ENCODE measurements around the gene FOXN4. TPM values are rescaled to one million over a fixed set of nuclear protein-coding genes. Genes with fewer than 3 reads are reported as not detected.

FOXN4 gene
- polyA plus RNA-seq, 4 donors: 0.03 TPM; not detected in 3

GRCh38 chr12:109301643-109302168, 7.4 kb downstream of the FOXN4 start:
- Histone ChIP-seq H3K4me3 (ENCODE audit: low read depth in 1 of 3, low read length in 3 of 3) (no peak overlapping the region), H3K36me3 (ENCODE audit: control insufficient read depth in 3 of 3, insufficient read depth in 2 of 3, low read depth in 1 of 3, low read length in 3 of 3) (no peaks in the 10 kb centered on the region), H3K27ac (ENCODE audit: low read depth in 1 of 3, low read length in 2 of 3) (no peak overlapping the region), H3K4me1 (ENCODE audit: control insufficient read depth in 3 of 3, insufficient read depth in 2 of 3, low read depth in 1 of 3, low read length in 2 of 3) (no peaks in the 10 kb centered on the region), H3K27me3 (ENCODE audit: control insufficient read depth in 3 of 3, insufficient read depth in 3 of 3, low read length in 3 of 3) (peaks cover 0 to 31% (median 13%) of the 10 kb centered on the region in 3 donors), H3K9me3 (ENCODE audit: control insufficient read depth in 2 of 2, insufficient read depth in 1 of 2, low read depth in 1 of 2, low read length in 1 of 2) (no peaks in the 10 kb centered on the region)
- DNase-seq: no peak
- WGBS, 3 donors: 67 to 80% (median 77%) methylated on average over 3 of the region's 3 CpGs
- FAIRE-seq: no peak

DNA sequence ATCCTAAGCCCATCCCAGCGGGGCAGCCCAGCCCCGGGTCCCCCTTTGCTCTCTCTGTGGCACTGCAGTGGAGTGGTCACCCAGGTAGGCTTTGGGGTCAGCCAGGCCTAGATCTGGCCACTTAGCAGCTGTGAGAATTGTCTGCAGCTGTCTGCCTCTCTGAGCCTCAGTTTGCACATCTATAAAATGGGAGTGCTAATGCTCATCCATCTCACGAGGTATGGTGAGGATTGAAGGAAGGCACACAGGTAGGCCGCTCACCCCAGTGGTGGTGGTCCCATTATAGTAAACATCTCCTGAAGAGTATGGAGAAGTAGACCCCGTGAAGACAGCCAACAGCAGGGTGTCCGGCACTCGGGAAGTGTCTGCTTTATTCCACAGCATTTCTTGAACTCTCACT, 9.2 kb downstream of the FOXN4 start:
- FAIRE-seq (no peak), DNase-seq (no peak)
- H3K4me1 ChIP-seq (ENCODE audit: control insufficient read depth in 3 of 3, insufficient read depth in 2 of 3, low read depth in 1 of 3, low read length in 2 of 3): no peaks in the 10 kb centered on the region
- 84 to 88% (median 85%) methylated on average over 7 of the region's 7 CpGs for WGBS, 3 donors
- no peak overlapping the region for H3K4me3 ChIP-seq (ENCODE audit: low read depth in 1 of 3, low read length in 3 of 3)
- peaks cover 0 to 15% (median 8%) of the 10 kb centered on the region in 3 donors for H3K27me3 ChIP-seq (ENCODE audit: control insufficient read depth in 3 of 3, insufficient read depth in 3 of 3, low read length in 3 of 3)
- H3K36me3 ChIP-seq (ENCODE audit: control insufficient read depth in 3 of 3, insufficient read depth in 2 of 3, low read depth in 1 of 3, low read length in 3 of 3): no peaks in the 10 kb centered on the region
- H3K9me3 ChIP-seq (ENCODE audit: control insufficient read depth in 2 of 2, insufficient read depth in 1 of 2, low read depth in 1 of 2, low read length in 1 of 2): no peaks in the 10 kb centered on the region
- H3K27ac ChIP-seq (ENCODE audit: low read depth in 1 of 3, low read length in 2 of 3): no peak overlapping the region

GRCh38 chr12:109296431-109296830, 12.7 kb downstream of the FOXN4 start:
- Histone ChIP-seq H3K9me3 (ENCODE audit: control insufficient read depth in 2 of 2, insufficient read depth in 1 of 2, low read depth in 1 of 2, low read length in 1 of 2) (no peaks in the 10 kb centered on the region), H3K36me3 (ENCODE audit: control insufficient read depth in 3 of 3, insufficient read depth in 2 of 3, low read depth in 1 of 3, low read length in 3 of 3) (no peaks in the 10 kb centered on the region), H3K4me1 (ENCODE audit: control insufficient read depth in 3 of 3, insufficient read depth in 2 of 3, low read depth in 1 of 3, low read length in 2 of 3) (no peaks in the 10 kb centered on the region), H3K27me3 (ENCODE audit: control insufficient read depth in 3 of 3, insufficient read depth in 3 of 3, low read length in 3 of 3) (peaks cover 0 to 6% (median 4%) of the 10 kb centered on the region in 3 donors), H3K27ac (ENCODE audit: low read depth in 1 of 3, low read length in 2 of 3) (no peak overlapping the region), H3K4me3 (ENCODE audit: low read depth in 1 of 3, low read length in 3 of 3) (no peak overlapping the region)
- no peak for FAIRE-seq
- 53 to 78% (median 64%) methylated on average over 3 of the region's 3 CpGs for WGBS, 3 donors
- DNase-seq: no peak

GRCh38 chr12:109295764-109296425, 13.2 kb downstream of the FOXN4 start:
- Histone ChIP-seq H3K27me3 (ENCODE audit: control insufficient read depth in 3 of 3, insufficient read depth in 3 of 3, low read length in 3 of 3) (peaks cover 0 to 7% (median 5%) of the 10 kb centered on the region in 3 donors), H3K9me3 (ENCODE audit: control insufficient read depth in 2 of 2, insufficient read depth in 1 of 2, low read depth in 1 of 2, low read length in 1 of 2) (no peaks in the 10 kb centered on the region), H3K36me3 (ENCODE audit: control insufficient read depth in 3 of 3, insufficient read depth in 2 of 3, low read depth in 1 of 3, low read length in 3 of 3) (no peaks in the 10 kb centered on the region), H3K27ac (ENCODE audit: low read depth in 1 of 3, low read length in 2 of 3) (no peak overlapping the region), H3K4me1 (ENCODE audit: control insufficient read depth in 3 of 3, insufficient read depth in 2 of 3, low read depth in 1 of 3, low read length in 2 of 3) (peaks cover 0 to 2% (median 0%) of the 10 kb centered on the region in 3 donors), H3K4me3 (ENCODE audit: low read depth in 1 of 3, low read length in 3 of 3) (no peak overlapping the region)
- no peak for DNase-seq
- WGBS, 3 donors: 74 to 76% (median 75%) methylated on average over 12 to 13 of the region's 13 CpGs
- no peak for FAIRE-seq

DNA sequence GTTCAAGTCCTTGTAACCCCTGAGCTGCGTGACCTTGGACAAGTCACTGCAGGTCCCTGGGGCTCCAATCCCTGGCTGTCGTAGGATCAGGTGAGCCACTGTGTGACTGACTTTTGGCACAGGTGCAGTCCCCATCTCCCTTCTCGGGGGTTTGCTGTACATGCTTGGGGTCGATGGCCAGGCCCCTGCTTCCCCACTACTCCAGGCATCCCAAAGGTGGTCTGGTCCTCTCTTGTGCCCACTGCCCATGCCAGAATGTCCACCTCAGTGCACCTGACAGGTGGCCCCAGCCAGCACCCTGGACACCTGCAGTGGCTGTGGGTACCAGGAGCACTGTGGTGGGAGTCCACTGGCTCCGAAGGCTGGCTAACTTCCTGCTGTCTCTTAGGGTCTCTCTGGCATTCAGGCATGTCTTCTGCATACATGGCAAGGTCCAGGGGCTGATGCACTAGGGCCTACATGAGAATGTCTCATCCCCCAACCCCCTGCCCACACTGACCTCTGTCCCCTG, 14.7 kb downstream of the FOXN4 start:
- FAIRE-seq: no peak
- H3K9me3 ChIP-seq (ENCODE audit: control insufficient read depth in 2 of 2, insufficient read depth in 1 of 2, low read depth in 1 of 2, low read length in 1 of 2): no peaks in the 10 kb centered on the region

DNA sequence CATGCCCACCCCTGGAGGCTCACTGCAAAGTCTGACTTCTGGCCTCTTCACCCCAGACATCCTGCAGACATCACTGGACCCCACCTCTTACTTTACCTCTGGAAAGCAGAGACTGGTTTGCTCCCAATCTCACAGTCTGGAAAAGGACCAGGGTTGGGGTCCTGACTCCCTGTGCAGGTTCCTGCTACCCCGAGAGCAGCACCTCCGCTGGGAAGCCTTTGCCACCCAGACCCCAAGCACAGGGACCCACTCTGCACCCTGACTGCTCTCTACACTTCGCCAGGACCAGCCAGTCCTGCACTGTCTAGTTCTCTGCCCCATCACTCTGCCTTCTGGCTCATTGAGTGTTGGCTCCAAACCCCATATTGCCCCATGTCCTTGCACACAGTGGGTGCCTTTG, 16.0 kb downstream of the FOXN4 start:
- 57 to 64% (median 61%) methylated on average over 3 of the region's 3 CpGs for WGBS, 3 donors
- Histone ChIP-seq H3K27me3 (ENCODE audit: control insufficient read depth in 3 of 3, insufficient read depth in 3 of 3, low read length in 3 of 3) (peaks cover 0 to 10% (median 9%) of the 10 kb centered on the region in 3 donors), H3K27ac (ENCODE audit: low read depth in 1 of 3, low read length in 2 of 3) (no peak overlapping the region), H3K4me3 (ENCODE audit: low read depth in 1 of 3, low read length in 3 of 3) (no peak overlapping the region), H3K36me3 (ENCODE audit: control insufficient read depth in 3 of 3, insufficient read depth in 2 of 3, low read depth in 1 of 3, low read length in 3 of 3) (no peaks in the 10 kb centered on the region), H3K9me3 (ENCODE audit: control insufficient read depth in 2 of 2, insufficient read depth in 1 of 2, low read depth in 1 of 2, low read length in 1 of 2) (no peaks in the 10 kb centered on the region), H3K4me1 (ENCODE audit: control insufficient read depth in 3 of 3, insufficient read depth in 2 of 3, low read depth in 1 of 3, low read length in 2 of 3) (peaks cover 0 to 2% (median 0%) of the 10 kb centered on the region in 3 donors)
- no peak for FAIRE-seq
- no peak for DNase-seq

More for the DNA sequence above, 14.7 kb downstream of the FOXN4 start:
- no peak overlapping the region for H3K27ac ChIP-seq (ENCODE audit: low read depth in 1 of 3, low read length in 2 of 3)
- H3K4me3 ChIP-seq (ENCODE audit: low read depth in 1 of 3, low read length in 3 of 3): no peak overlapping the region
- H3K27me3 ChIP-seq (ENCODE audit: control insufficient read depth in 3 of 3, insufficient read depth in 3 of 3, low read length in 3 of 3): peaks cover 0 to 10% (median 9%) of the 10 kb centered on the region in 3 donors
- no peak for DNase-seq
- WGBS, 3 donors: 63 to 78% (median 68%) methylated on average over 5 of the region's 5 CpGs
- H3K36me3 ChIP-seq (ENCODE audit: control insufficient read depth in 3 of 3, insufficient read depth in 2 of 3, low read depth in 1 of 3, low read length in 3 of 3): no peaks in the 10 kb centered on the region
- peaks cover 0 to 2% (median 0%) of the 10 kb centered on the region in 3 donors for H3K4me1 ChIP-seq (ENCODE audit: control insufficient read depth in 3 of 3, insufficient read depth in 2 of 3, low read depth in 1 of 3, low read length in 2 of 3)

GRCh38 chr12:109292342-109292711, 16.8 kb downstream of the FOXN4 start:
- H3K36me3 ChIP-seq (ENCODE audit: control insufficient read depth in 3 of 3, insufficient read depth in 2 of 3, low read depth in 1 of 3, low read length in 3 of 3): no peaks in the 10 kb centered on the region
- H3K27me3 ChIP-seq (ENCODE audit: control insufficient read depth in 3 of 3, insufficient read depth in 3 of 3, low read length in 3 of 3): peaks cover 0 to 10% (median 9%) of the 10 kb centered on the region in 3 donors
- WGBS, 3 donors: 59 to 84% (median 71%) methylated on average over 5 of the region's 5 CpGs
- FAIRE-seq (no peak), DNase-seq (no peak)
- H3K4me1 ChIP-seq (ENCODE audit: control insufficient read depth in 3 of 3, insufficient read depth in 2 of 3, low read depth in 1 of 3, low read length in 2 of 3): peaks cover 0 to 2% (median 0%) of the 10 kb centered on the region in 3 donors
- no peak overlapping the region for H3K27ac ChIP-seq (ENCODE audit: low read depth in 1 of 3, low read length in 2 of 3)
- no peak overlapping the region for H3K4me3 ChIP-seq (ENCODE audit: low read depth in 1 of 3, low read length in 3 of 3)
- no peaks in the 10 kb centered on the region for H3K9me3 ChIP-seq (ENCODE audit: control insufficient read depth in 2 of 2, insufficient read depth in 1 of 2, low read depth in 1 of 2, low read length in 1 of 2)

DNA sequence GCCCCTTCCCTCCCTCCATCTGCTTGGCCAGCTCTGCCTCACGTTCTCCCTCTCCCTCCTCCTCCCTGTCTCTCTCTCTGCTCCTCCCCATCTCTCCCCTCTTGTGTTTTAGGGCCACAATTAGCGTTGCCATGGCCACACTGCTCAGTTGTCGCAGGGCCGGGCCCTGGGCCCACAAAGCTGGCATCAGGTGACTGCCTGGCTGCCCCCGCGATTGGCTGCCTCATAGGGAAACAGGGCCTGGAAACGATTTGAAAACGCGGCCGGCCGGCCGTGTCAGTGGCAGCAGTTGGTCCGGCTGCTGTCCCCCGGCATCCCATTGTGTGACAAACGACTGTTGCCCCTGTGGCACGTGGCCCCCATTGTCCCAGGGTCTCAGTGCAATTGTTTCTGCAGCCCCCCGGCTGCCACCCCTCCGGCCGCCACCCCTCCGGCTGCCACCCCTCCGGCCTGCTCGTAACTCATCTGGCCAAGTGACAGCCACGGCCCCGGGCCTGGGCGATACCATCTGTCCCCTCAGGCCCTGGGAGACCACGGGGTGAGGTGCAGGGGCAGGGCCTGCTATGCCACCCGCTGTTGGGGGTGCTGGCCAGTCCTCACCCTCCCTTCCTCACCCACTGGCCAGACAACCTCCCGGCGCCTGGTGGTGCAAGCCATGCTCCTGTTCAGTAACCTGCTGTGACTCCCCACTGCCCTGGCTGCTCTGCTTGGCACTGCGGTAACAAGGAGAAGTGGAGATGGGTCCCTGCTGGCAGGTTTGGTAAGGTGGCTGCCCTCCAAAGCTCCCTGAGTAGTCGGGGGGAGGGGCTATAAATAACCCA, 17.4 kb downstream of the FOXN4 start:
- FAIRE-seq (no peak), DNase-seq (peak; percentile 29 to 69)
- Histone ChIP-seq H3K27ac (ENCODE audit: low read depth in 1 of 3, low read length in 2 of 3) (no peak overlapping the region), H3K36me3 (ENCODE audit: control insufficient read depth in 3 of 3, insufficient read depth in 2 of 3, low read depth in 1 of 3, low read length in 3 of 3) (no peaks in the 10 kb centered on the region), H3K27me3 (ENCODE audit: control insufficient read depth in 3 of 3, insufficient read depth in 3 of 3, low read length in 3 of 3) (peaks cover 0 to 10% (median 9%) of the 10 kb centered on the region in 3 donors), H3K9me3 (ENCODE audit: control insufficient read depth in 2 of 2, insufficient read depth in 1 of 2, low read depth in 1 of 2, low read length in 1 of 2) (no peaks in the 10 kb centered on the region), H3K4me3 (ENCODE audit: low read depth in 1 of 3, low read length in 3 of 3) (no peak overlapping the region), H3K4me1 (ENCODE audit: control insufficient read depth in 3 of 3, insufficient read depth in 2 of 3, low read depth in 1 of 3, low read length in 2 of 3) (peaks cover 0 to 2% (median 0%) of the 10 kb centered on the region in 3 donors)
- 6 to 15% (median 11%) methylated on average over 26 to 31 of the region's 31 CpGs for WGBS, 3 donors
